Endothelial cell of umbilical vein (primary cell): ENCODE measurements around the gene SSTR5. TPM values are rescaled to one million over a fixed set of nuclear protein-coding genes. Genes with fewer than 3 reads are reported as not detected.

Source experiments
- BruUV-seq: library from RNA; stranded (reverse); fragments of 400-500 nt; replicated peaks from 2 replicates; lab custom pipeline; 2021; lab: Mats Ljungman, UMichigan
- CTCF ChIA-PET: fragments of 300-600, 350-600 bp; sonication (Branson Sonifier 250); formaldehyde crosslinking; loops from one replicate; lab custom pipeline; 2021; ENCODE audit warnings: antibody characterized with exemption, inconsistent platforms; lab: Charles Lee
- POLR2A ChIA-PET: fragments of 300-600, 350-600 bp; sonication (Branson Sonifier 250); formaldehyde crosslinking; loops from one replicate; lab custom pipeline; 2021; ENCODE audit warnings: antibody characterized with exemption, inconsistent platforms; lab: Charles Lee
- DNase-seq: peaks from one replicate; pipeline ENCODE4 v3.0.0-alpha.2; 2011; ENCODE audit warnings: low read depth, low spot score
- FAIRE-seq: peaks from 2 replicates; lab custom pipeline; 2011; peaks lifted over from hg19 to GRCh38; lab: Jason Lieb, UNC
- H2AFZ ChIP-seq: 2 replicates; pipeline ENCODE4 v1.6.0; 2012; ENCODE audit warnings: low read depth, low read length, control low read depth, inconsistent platforms
- H3K27ac ChIP-seq: 2 replicates; pipeline ENCODE4 v1.5.1; 2011; ENCODE audit warnings: low read depth, mild to moderate bottlenecking, control low read depth, low read length, moderate library complexity; ENCODE audit not compliant: insufficient read depth
- H3K27me3 ChIP-seq, 2 experiments: 2 replicates each; pipeline versions ENCODE4 v1.6.0 to v1.6.1; 2011; ENCODE audit warnings: low read length in 2 of 2, mixed read lengths in 1 of 2; ENCODE audit not compliant: control insufficient read depth in 2 of 2, insufficient read depth in 2 of 2
- H3K36me3 ChIP-seq, 2 experiments: 2 replicates in 1 of 2; 3 replicates in 1 of 2; pipeline ENCODE4 v1.5.1; 2011; ENCODE audit warnings: low read length in 2 of 2, mild to moderate bottlenecking in 1 of 2, moderate library complexity in 1 of 2; ENCODE audit not compliant: control insufficient read depth in 2 of 2, insufficient read depth in 2 of 2; ENCODE audit errors: extremely low read depth in 1 of 2
- H3K4me1 ChIP-seq: 3 replicates; pipeline ENCODE4 v1.5.1; 2011; ENCODE audit warnings: mild to moderate bottlenecking, low read length; ENCODE audit not compliant: control insufficient read depth, insufficient read depth; ENCODE audit errors: extremely low read depth
- H3K4me2 ChIP-seq: 2 replicates; pipeline ENCODE4 v1.6.1; 2011; ENCODE audit warnings: low read length, control low read depth, mixed read lengths; ENCODE audit not compliant: insufficient read depth
- H3K4me3 ChIP-seq, 3 experiments: fragments of 200-600 bp in 1 of 3; sonication (generic), shearing (Covaris generic) in 1 of 3; replicated peaks in 1 of 3; 2 replicates each; pipeline ENCODE4 v1.5.1; 2011 to 2016; ENCODE audit warnings: control low read depth in 3 of 3, low read length in 3 of 3, mild to moderate bottlenecking in 2 of 3, inconsistent platforms in 1 of 3, low read depth in 1 of 3, moderate library complexity in 1 of 3; ENCODE audit not compliant: insufficient read depth in 1 of 3
- H3K79me2 ChIP-seq: 2 replicates; pipeline ENCODE4 v1.6.0; 2012; ENCODE audit warnings: low read length, inconsistent platforms; ENCODE audit not compliant: control insufficient read depth, insufficient read depth
- H3K9ac ChIP-seq: replicated peaks from 2 replicates; pipeline ENCODE3; 2011; ENCODE audit warnings: low read length, control low read depth; ENCODE audit not compliant: insufficient read depth; ENCODE audit errors: extremely low read depth
- H3K9me1 ChIP-seq: replicated peaks from 3 replicates; pipeline ENCODE4 v1.6.0; 2011; ENCODE audit warnings: mild to moderate bottlenecking, low read length; ENCODE audit not compliant: control insufficient read depth, insufficient read depth; ENCODE audit errors: extremely low read depth
- H3K9me3 ChIP-seq: replicated peaks from 2 replicates; pipeline ENCODE4 v1.5.1; 2012; ENCODE audit warnings: low read length, inconsistent platforms; ENCODE audit not compliant: control insufficient read depth, insufficient read depth
- H4K20me1 ChIP-seq: replicated peaks from 2 replicates; pipeline ENCODE3; 2011; ENCODE audit warnings: mild to moderate bottlenecking, low read length; ENCODE audit not compliant: control insufficient read depth, insufficient read depth; ENCODE audit errors: extremely low read depth
- CTCF ChIP-seq, 2 donors: IDR thresholded peaks; 1 replicate in 1 of 2; 2 replicates in 1 of 2; pipeline ENCODE4 v1.5.1; 2011; ENCODE audit warnings: low read length in 2 of 2, mild to moderate bottlenecking in 2 of 2, moderate library complexity in 2 of 2, control low read depth in 1 of 2, inconsistent platforms in 1 of 2, low read depth in 1 of 2; ENCODE audit not compliant: insufficient read depth in 1 of 2; ENCODE audit errors: extremely low read depth in 1 of 2
- EZH2 ChIP-seq: IDR thresholded peaks from 2 replicates; pipeline ENCODE4 v1.6.1; 2012; ENCODE audit warnings: borderline replicate concordance, low read depth, mild to moderate bottlenecking, moderate library complexity, low read length, inconsistent platforms; ENCODE audit not compliant: severe bottlenecking
- FOS ChIP-seq: IDR thresholded peaks from 2 replicates; pipeline ENCODE4 v1.6.1; 2011; ENCODE audit warnings: mild to moderate bottlenecking, low read length, moderate library complexity, borderline replicate concordance; ENCODE audit not compliant: insufficient read depth
- GATA2 ChIP-seq: IDR thresholded peaks from 2 replicates; pipeline ENCODE4 v1.7.0; 2011; ENCODE audit warnings: low read depth, mild to moderate bottlenecking, moderate library complexity, mixed read lengths, low read length; ENCODE audit not compliant: insufficient read length, insufficient read depth
- JUN ChIP-seq: IDR thresholded peaks from 2 replicates; pipeline ENCODE4 v1.6.1; 2011; ENCODE audit warnings: borderline replicate concordance, low read depth; ENCODE audit not compliant: insufficient read length, insufficient read depth
- MAX ChIP-seq: IDR thresholded peaks from 2 replicates; pipeline ENCODE4 v1.6.1; 2011; ENCODE audit not compliant: insufficient read depth, insufficient read length
- MYC ChIP-seq: IDR thresholded peaks from one replicate; pipeline ENCODE4 v1.6.1; 2011; ENCODE audit warnings: mild to moderate bottlenecking, low read depth, low read length
- POLR2A ChIP-seq: IDR thresholded peaks from 2 replicates; pipeline ENCODE4 v1.6.1; 2012; ENCODE audit warnings: low read depth, mild to moderate bottlenecking, control low read depth, low read length
- POLR2AphosphoS5 ChIP-seq: IDR thresholded peaks from 2 replicates; pipeline ENCODE4 v1.6.1; 2012; ENCODE audit warnings: low read depth, mild to moderate bottlenecking, control low read depth, low read length, moderate library complexity; ENCODE audit not compliant: insufficient read depth
- dilution Hi-C: fragments of 300-500 bp; cut with MboI; formaldehyde crosslinking; loops from one replicate; pipeline ENCODE4 v1.15.0; 2019; ENCODE audit warnings: low sequenced_read_pairs; ENCODE audit not compliant: extremely low pct_ligation_motif_present
- intact Hi-C: fragments of 100-400 bp; cut with micrococcal nuclease; formaldehyde crosslinking; loops from one replicate; pipeline ENCODE4 v1.10.0; 2022
- polyA plus RNA-seq, 4 experiments: library from polyadenylated mRNA; depleted of rRNA in 3 of 4; stranded (reverse) in 3 of 4; unstranded in 1 of 4; fragments of >200 nt; gene quantifications; 2 replicates each; pipeline versions ENCODE4 v1.2.1 to v1.2.3, GENCODE V29; 2011 to 2012; ENCODE audit warnings: missing spikeins in 1 of 4
- total RNA-seq: library from RNA; stranded (reverse); gene quantifications from 2 replicates; pipeline ENCODE4 v1.2.3, GENCODE V29; 2021

Gene SSTR5
- total and polyA plus RNA-seq, 2 donors (not counting 3 experiments of a cell fraction or from before 2014, with no cell fraction given), result 0.24 to 0.52 TPM

- POLR2A ChIA-PET, result no interaction called here
- BruUV-seq, result no TSS peak
- TF ChIP-seq POLR2AphosphoS5, result no peak
- no peak for TF ChIP-seq GATA2
- TF ChIP-seq EZH2, result no peak
- TF ChIP-seq MYC, result no peak
- no peak for TF ChIP-seq MAX
- no peak for TF ChIP-seq CTCF (IDR thresholded peaks at IDR 0.05; ENCODE audit: extremely low read depth in 1 of 2, insufficient read depth in 1 of 2, low read depth in 1 of 2, low read length in 2 of 2)
- no peak for TF ChIP-seq FOS
- no peak for TF ChIP-seq POLR2A
- TF ChIP-seq JUN, result no peak
- dilution Hi-C loops, result no loop called here
- Histone ChIP-seq H3K79me2 (no peaks in the 10 kb centered on the region), H3K27ac (no peak overlapping the region), H2AFZ (no peak overlapping the region), H3K4me2 (no peak overlapping the region), H3K27me3 (no peaks in the 10 kb centered on the region), H3K9ac (no peak overlapping the region), H3K4me3 (no peak overlapping the region), H3K9me3 (no peaks in the 10 kb centered on the region), H3K36me3 (no peaks in the 10 kb centered on the region), H3K4me1 (no peaks in the 10 kb centered on the region), H3K9me1 (no peaks in the 10 kb centered on the region), H4K20me1 (no peaks in the 10 kb centered on the region)
- FAIRE-seq (no peak), DNase-seq (no peak)
- intact Hi-C loops, result loop anchor here (1.0 to 2.0 kb wide), 2 partner anchors 242 to 343 kb away; no protein-coding TSS in a partner anchor
- CTCF ChIA-PET, result interaction anchor here (0.8 to 5.1 kb wide), 6 partner anchors 10 to 346 kb away, joined by 3 to 57 read pairs (median 18); partner anchors contain the start of genes CHTF18 and RPUSD1
Observed at GRCh38 chr16:1055557-1055924, 17.0 kb upstream of the SSTR5 start.
